Hematopoietic multipotent progenitor cell treated with erythropoietin and hydrocortisone succinate and interleukin-3 and kit ligand, for 15 days (in vitro differentiated cells): ENCODE results near the gene KMO.

ENCODE experiments used
- DNase-seq: peaks from one replicate; pipeline ENCODE4 v3.0.0-alpha.2; 2015; ENCODE audit warnings: low spot score

The KMO gene

DNA sequence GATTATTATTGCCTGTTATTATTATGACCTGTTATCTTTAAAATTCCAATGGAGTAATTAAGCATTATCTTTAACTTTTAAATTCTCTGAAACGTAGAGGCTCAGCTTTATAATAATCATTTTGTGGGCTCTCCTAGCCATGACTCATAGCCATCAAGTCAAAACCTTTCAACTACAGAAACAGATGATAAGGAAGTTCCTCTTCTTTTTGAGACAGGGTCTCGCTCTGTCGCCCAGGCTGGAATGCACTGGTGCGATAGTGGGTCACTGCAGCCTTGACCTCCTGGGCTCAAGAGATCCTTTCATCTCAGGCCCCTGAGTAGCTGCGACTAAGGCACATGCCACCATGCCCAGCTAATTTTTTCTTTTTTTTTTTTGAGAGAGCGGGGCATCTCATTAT lies 64.5 kb downstream of the KMO start:
- no peak for DNase-seq

DNA sequence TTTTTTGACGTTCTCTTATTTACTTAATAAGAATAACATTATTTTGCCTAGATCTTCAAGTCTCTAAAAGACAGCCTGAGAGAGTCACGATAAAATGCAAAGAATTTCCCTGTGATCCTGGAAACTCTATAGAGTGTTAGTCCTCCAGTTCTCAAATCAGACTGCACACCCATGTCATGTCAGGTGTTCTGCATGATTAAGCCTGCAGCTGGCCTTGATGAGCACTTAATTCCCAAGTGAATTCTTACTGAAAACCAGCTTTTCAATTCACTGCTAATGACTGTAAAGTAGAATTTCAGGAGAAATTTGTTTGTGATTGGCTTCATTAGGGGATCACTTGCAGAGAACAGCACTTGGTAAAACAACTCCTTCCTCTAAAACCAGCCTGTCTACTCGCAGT lies 66.1 kb downstream of the KMO start:
- DNase-seq, result no peak

DNA sequence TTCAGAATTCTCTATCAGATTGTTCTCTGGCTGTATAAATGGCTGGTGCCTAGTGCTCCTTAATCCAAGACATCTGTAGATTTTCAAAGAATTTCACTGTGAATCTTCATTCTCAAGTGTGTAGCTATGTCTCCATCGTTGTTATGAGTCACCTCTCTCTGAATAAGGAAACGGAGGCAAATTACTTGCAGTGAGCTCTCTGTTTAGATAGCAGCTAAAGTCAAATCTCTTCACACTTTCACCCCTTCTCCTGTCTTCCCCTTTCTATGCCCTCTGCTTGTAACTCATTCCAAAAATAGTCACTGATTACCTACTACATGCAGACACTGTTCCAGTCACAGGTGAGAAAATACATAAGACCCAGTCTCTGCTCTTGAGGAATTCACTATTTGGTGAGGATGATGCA lies 68.3 kb downstream of the KMO start:
- DNase-seq, result no peak

DNA sequence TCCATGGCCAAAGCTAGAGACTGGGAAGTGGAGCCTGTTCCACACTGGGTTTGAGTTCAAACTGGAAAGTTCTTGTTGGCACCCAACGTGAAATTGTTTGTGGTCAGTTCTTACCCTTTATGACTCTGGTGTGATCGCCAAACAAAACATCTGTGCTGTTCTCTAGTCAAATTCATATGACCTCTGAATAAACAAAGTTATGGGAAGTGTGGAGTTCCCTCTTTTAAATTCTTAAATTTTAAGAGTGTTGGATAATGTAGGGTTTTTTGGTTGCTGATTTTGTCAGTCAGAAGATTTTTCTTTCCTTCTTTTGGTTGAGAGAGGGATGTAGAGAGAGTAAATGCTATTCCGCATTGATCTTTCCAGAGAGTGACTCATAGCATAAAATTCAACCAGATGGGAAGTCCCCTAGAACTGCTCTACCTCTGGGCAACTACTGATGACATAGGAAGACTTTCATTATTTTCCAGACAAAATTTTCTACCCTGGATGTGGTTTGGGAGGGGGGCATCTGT lies 71.6 kb downstream of the KMO start:
- DNase-seq, result no peak

DNA sequence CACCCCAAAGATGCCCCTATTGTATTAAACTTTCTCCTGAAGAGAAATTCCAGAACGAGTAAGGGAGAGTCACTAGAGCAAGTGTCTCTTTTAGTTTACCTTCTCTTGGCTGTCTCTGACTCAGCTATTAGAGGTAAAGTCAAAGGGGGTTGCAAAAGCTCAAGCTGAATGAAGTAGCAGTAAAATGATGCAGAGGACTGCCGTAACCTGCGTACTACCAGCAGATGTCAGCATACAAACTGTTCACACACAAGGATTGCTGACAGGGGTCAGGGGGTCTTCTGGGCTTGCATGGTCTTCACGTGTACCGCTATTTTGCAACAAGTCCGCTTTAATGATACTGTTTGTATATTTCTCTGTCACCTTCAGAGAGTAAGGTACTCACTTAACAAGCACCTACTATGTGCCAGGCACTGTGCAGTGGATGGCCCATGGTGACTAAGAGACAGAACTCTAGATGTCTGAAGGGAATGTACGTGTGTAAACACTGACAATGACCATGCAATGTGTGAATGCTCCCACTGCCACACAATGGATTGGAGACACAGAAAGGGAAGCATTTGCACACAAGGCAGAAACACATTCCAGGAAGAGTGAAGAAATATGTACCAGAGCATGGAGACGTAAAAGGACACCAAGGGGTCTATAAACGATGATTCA lies 73.1 kb downstream of the KMO start:
- no peak for DNase-seq

DNA sequence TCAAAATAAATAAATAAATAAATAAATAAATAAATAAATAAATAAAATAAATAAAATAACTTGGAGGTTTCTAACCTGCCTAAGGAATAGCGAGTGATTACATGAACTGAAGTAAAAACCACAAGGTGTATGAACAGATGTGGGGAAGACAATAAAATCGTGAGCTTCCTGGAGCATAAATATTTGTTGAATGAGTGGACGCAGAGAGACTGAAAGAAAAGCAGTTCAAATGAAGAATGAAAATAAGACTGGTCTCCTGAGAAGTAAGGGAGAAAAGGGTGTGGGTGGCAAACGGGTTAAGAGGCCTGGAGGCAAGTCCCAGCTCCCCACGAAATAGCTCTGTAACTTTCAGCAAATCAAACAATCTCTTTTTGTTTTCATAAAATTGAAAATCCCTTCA lies 74.4 kb downstream of the KMO start:
- DNase-seq, result no peak

DNA sequence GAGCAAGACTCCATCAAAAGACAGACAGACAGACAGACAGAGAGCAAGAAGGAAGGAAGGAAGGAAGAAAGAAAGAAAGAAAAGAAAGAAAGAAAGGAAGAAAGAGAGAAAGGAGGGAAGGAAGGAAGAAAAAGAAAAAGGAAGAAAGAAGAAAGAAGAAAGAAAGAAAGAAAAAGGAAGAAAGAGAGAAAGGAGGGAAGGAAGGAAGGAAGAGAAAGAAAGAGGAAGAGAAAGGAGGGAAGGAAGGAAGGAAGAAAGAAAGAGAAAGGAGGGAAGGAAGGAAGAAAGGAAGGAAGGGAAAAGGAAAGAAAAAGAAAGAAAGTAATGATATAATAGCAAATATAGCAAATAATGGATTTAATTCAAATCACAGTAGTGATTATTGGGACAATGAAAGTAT lies 75.3 kb downstream of the KMO start:
- no peak for DNase-seq

DNA sequence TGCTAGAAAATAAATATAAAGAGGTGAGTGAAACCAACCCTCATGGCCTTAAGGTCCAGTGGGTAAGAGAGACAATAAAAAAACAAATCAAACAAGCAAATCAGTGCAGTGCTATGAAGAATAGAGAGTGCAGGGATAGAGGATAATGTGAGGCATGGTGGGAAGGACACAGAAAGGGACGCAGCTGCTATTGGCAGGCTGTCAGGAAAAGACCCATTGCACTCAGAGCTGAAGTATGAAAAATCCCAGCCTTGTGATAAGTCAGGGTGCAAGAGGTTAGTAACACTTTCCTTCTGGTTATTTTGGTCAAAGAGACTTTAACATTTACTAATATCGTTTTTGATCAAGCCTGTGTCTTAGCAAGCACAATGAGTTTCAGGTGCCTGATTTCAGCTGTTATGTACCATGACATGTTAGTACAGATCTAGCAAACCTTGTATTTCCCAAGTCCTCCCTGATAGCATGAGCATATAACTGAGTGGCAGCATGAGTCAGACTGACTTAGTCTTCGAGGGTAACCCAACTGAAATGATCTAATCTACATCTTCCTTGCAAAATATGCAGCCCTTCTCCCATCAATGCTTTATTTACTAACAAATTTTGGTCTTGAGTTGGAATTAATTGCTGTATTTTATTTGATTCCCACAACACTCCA lies 76.3 kb downstream of the KMO start:
- no peak for DNase-seq

DNA sequence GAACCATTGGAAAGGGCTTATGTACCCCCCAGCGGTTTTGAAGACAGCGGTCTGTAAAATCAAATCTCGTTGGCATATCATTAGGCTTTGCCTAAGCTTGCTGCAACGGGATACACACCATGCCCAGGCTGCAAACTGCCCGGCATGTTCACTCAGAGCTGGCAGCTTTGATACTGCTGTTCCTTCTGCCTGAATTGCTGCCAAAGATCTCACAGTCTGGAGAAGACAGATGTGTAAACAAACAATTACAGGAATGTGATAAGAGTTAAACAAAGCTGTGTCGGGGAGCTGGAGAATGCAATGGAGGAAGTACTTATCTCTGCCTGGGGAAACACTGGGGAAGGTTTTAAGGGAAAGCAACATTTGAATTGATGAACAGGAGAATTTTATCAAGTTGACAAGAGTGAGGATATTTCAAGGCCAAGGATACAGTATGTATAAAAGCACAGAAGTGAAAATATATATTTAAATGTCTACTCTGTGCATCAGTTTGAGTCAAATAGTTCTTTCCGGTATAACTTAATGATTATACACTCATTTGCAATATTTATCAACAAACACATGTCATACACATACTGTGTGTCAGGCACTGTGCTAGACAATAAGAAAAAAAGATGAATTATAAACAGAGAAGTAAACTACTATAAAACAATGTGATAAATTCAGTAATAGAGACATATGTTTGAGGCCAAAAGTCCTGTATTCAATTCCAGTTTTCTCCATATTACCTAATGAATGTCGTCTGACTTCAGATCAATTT lies 78.1 kb downstream of the KMO start:
- DNase-seq, result no peak

DNA sequence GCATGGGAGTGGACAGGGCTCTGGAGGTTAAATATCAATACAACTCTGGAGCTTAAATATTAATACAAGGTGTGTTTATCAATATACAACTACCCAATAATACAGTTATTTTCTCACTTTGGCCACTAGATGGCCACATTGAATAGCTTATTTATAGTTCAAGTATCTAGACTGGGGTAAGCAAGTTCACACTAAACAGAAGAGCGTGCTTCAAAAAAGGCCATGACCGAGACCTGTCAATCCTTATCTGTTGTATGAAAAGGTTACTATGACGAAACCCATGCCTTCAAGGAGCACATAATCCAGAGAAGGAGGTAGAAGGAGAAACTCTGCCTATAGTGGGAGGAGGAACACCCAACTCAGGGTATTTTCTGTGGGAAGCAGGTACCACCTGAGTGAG lies 78.9 kb downstream of the KMO start:
- DNase-seq, result peak; percentile 80

DNA sequence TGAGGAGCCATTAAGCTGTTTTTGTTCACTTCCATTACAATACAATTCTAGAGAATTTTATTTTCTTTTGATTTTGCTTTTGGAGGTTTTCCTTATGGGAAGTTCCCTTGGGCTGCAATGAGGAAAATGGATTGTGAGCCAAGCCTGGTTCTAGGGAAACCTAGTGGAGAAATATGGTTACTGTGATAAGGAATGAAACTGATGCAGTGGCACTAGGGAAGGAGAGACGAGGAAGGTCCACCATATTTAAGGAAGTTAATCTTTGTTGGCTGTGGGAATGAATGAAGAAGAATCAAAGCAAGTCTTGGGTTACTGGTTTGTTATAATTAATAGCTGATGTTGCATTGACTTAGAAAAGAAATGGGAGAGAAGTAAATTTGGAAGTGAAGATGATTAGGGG lies 79.6 kb downstream of the KMO start:
- DNase-seq, result no peak

DNA sequence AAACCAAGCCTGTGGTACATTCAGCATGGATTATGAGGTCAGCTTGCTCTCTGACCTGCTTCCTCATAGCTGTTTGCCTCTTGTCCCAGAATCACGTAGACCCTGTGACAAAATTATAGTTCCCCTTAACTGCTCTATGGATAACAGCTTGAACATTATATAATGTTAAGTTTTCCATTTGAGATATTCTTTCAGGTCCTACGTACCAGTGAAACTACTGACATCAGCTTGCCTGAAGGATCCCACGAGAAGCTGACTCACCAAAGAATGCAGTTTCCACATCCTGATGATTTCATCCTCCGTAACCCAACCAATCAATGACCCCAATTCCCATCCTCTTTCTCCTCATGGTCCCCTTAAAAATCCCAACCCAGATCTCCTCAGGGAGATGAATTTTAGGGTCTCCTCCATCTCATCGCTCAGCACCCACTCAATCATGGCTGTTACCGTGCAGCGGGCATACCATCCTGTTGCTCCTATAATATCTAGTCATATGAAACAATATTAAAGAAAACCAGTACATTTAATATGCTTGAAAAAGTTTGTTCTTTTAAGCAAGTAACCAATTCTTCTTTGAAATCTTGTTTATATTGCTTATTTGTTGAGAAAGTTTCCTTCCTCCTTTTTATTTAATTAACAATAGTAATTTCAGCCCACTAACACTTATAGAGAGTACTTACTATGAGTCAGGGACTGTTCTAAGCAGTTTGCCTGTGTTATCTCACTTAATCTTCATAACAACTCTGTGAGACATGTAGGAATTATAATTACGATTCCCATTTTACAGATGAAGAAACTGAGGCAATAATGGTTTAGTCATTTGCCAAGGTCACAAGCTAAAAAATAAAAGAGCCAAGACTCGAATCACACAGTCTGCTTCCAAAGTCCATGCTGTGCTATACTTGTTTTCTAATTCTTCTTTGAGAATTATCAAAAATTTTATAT lies 80.6 kb downstream of the KMO start:
- no peak for DNase-seq

DNA sequence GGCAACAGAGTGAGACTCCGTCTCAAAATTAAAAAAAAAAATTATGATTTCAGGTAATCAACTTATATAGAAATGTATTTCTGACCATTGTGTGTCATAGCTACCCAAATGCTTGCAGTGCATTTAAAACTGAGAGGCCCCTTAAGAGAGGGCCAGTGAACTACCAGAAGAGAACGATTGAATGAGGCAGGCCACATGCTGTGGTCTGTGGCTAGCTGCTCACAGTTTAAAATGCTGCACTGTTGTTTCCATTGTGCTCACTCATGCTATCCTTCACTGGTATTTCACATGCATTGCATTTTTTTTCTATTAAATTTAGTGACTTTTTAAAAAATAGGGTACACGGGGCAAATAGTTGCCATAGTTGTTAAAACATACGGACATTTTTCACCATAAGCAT lies 82.0 kb downstream of the KMO start:
- DNase-seq, result no peak

DNA sequence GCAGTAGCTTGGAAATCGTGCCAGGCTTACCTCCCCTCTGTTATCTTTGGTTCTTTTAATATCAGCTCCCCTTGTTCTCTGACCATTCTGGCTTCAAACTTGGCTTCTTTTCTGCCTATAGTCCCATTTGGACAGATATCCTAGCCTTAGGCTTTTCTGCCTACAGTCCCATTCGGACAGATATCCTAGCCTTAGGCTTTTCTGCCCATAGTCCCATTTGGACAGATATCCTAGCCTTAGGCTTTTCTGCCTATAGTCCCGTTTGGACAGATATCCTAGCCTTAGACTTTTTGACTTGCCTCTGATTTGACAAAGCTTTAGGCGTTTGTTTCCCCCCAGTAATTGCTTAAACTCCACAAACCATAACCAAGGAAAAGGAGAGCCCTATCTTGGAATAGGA lies 82.4 kb downstream of the KMO start:
- DNase-seq, result no peak

DNA sequence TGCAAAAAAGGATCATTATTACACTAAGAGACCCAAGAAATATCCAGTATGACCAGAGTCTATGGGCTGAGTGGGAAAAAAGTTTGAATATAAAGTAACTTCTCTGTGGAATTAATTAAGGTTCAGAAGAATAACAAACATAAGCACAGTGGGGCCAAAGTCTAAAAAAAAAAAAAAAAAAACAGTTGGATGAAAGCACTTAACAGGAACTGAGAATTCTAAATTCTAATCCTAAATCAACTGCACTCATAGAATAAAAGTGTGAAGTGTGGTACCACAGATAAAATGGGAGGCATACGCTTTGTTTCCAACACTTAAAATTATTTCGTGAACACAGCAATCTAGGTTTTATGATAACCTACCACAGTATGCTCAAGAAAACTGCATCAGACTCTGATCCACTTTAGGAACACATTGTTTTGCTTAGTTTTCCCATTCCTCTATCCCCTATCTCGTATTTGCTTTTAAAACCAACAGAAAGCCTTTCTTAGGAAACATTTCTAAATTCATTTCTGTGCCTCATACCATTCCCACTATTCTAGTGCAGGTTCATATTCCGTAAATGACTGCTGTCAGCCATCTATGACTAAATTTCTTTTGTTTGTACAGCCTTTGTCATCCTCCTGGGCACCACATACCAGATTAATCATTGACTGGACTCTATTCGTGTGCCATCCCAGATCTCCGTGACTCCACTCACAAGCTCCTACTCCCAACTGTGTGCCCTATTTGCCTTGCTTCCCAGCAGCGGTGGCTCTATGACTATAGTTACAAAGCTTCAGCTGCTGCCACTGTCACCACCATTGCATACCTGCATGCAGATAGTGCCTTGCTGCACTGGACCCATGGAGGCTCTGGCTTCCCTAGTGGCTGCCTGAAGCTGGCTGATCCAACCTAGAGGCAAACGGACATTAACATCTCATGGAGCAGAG lies 83.1 kb downstream of the KMO start:
- DNase-seq, result no peak

DNA sequence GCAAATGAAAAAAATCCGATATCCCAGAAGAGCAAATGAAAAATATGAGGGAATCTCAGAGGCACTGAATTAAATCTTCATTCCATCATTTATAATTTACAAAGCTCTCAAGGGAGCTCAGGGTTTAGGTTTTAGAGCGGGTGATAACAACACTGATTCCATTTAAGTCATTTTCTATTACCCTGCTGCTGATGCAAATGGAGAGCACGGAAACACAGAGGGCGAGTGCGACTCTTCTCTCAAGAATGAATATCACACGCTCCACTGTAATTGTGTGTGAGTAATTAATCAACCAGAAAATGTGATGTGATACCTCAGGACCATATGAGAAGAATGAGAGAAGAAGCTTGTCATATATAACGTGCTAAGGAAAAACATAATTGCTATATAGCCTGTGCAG lies 85.2 kb downstream of the KMO start:
- DNase-seq, result no peak

DNA sequence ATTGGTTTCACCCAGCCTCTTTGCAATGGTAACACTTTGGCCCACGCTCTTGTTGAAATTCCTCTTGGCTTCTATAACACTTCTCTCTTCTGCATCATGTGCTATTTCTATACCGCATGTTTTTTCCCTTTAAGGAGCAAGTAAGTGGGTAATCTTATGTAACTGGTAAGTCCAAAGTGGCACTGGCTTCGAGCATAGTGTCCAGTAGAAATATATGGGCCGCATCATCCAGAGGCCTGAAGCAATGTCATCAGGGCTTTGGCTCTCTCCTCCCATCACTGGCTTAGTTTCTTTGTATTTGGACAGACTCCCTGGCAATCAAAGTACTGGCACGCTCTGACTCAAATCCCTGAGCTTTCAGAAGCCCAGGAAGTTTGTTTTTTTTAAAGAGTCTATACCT lies 90.5 kb downstream of the KMO start:
- no peak for DNase-seq

DNA sequence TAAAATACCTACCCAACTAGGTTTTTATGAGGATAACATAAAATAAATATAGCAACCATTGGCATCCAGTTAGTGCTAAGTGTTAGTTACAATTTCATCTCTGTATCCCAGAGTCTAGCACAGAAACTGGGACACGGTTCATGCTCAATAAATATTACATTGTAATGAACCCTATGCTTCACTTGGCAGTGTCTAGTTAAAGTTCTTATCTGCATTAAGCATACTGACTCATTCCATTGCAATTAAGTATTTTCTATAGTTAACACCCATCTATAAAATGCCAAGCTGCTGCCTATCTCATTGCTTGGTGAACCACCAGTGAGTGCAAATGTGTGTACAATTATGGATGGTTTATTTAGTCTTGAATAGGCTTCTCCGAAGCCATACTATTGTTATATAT lies 92.8 kb downstream of the KMO start:
- peak; percentile 49 for DNase-seq

DNA sequence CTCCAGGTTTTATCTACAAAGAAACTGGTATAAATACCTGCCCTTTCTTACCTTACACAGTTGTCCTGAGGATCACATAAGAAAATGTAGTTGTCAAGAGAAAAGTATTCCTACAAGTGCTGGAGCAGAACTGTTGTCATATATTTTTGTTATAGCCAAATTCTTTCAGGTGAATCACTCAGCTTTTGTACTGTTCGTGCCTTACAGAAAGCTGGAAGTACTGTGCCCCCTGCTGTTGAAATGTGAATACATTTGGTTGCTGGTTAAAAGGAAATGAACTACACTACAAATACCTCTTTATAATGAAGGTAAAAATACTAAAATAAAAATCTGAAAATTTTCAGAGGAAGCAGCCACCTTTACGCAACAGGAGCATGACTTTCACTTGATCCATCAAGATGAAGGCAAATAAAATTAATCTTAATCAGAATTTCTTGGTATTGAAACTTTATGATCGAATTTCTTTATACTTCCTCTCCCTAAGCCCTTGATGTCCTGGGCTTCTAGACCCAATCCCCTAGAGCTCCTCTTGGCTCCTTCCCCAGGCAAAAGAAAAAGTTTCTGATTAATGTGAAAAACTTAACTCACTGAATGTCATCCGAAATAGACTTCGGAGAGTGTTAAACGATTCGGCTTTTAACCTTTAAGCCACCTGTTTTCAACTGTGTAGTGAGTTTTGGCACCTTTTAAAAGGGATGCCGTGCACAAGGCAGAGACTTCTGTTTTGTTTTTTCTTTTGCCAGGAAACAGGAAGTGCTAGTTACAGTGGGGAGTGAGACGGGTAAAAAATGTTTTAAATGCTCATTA lies 95.5 kb downstream of the KMO start:
- DNase-seq, result peak; percentile 64

DNA sequence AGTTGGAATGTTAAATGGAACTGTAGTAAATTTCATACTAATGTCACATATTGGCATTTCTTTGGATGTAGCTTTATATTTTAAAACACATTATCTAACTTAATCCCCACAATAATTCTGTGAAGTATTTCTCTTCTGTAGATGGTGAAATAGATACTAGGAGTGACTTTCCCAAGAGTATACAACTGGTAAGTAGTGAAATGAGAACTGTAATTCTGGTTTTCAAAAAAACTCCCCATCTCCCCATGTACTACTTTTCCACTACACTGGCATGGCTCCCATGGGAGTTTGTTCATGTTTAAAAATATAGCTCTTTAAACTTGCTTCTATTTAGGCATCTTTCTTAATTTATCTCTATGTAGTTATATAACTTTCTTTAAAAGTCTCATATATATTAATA lies 97.8 kb downstream of the KMO start:
- no peak for DNase-seq
